GM23338 (cell line): ENCODE measurements around the gene LOXL1. TPM values are rescaled to one million over a fixed set of nuclear protein-coding genes. Genes with fewer than 3 reads are reported as not detected.

Experiments
- ATAC-seq: fragments of 200-7000 bp; cut with Tn5 transposase; 3 replicates; pipeline ENCODE4 v1.9.1; 2020
- DNase-seq: peaks from one replicate; pipeline ENCODE4 v3.0.0-alpha.2; 2015; ENCODE audit warnings: low spot score
- H2AFZ ChIP-seq: fragments of 200-600 bp; sonication (generic); 2 replicates; pipeline ENCODE4 v1.8.0; 2016; ENCODE audit warnings: antibody characterized with exemption, mild to moderate bottlenecking, moderate library complexity
- H3F3A ChIP-seq: fragments of 200-600 bp; sonication (generic); replicated peaks from 2 replicates; pipeline ENCODE4 v1.8.0; 2017; ENCODE audit warnings: antibody characterized with exemption, mixed run types, low read depth
- H3K27ac ChIP-seq: fragments of 200-600 bp; sonication (generic); 2 replicates; pipeline ENCODE4 v1.6.1; 2016; ENCODE audit warnings: low read depth
- H3K27me3 ChIP-seq: fragments of 200-600 bp; sonication (generic); 2 replicates; pipeline ENCODE4 v1.8.0; 2016; ENCODE audit warnings: mild to moderate bottlenecking, mixed run types, moderate library complexity; ENCODE audit not compliant: insufficient read depth
- H3K36me3 ChIP-seq: fragments of 200-600 bp; sonication (generic); 2 replicates; pipeline ENCODE4 v1.8.0; 2016; ENCODE audit warnings: mild to moderate bottlenecking; ENCODE audit not compliant: insufficient read depth
- H3K4me1 ChIP-seq: fragments of 200-600 bp; sonication (generic); 2 replicates; pipeline ENCODE4 v1.8.0; 2016; ENCODE audit warnings: mild to moderate bottlenecking, moderate library complexity; ENCODE audit not compliant: insufficient read depth
- H3K4me2 ChIP-seq: fragments of 200-600 bp; sonication (generic); 2 replicates; pipeline ENCODE4 v1.7.1; 2017; ENCODE audit warnings: mixed run types
- H3K4me3 ChIP-seq: fragments of 200-600 bp; sonication (generic); 2 replicates; pipeline ENCODE4 v1.6.1; 2016; ENCODE audit warnings: mixed run types
- H3K79me2 ChIP-seq: fragments of 200-600 bp; sonication (generic); replicated peaks from 2 replicates; pipeline ENCODE4 v1.8.0; 2017; ENCODE audit warnings: mild to moderate bottlenecking; ENCODE audit not compliant: insufficient read depth
- H3K9me2 ChIP-seq: fragments of 200-600 bp; sonication (generic); 2 replicates; pipeline ENCODE4 v1.8.0; 2017; ENCODE audit not compliant: insufficient read depth
- H4K20me1 ChIP-seq: fragments of 200-600 bp; sonication (generic); replicated peaks from 2 replicates; pipeline ENCODE4 v1.8.0; 2017; ENCODE audit warnings: mild to moderate bottlenecking; ENCODE audit not compliant: insufficient read depth
- H3K27ac Mint-ChIP-seq: 2 replicates; pipeline ENCODE4 v1.8.0; 2020; ENCODE audit warnings: inconsistent platforms, mild to moderate bottlenecking, moderate library complexity, mixed read lengths
- H3K27me3 Mint-ChIP-seq: 3 replicates; pipeline ENCODE4 v1.8.0; 2022; ENCODE audit warnings: low read depth, mild to moderate bottlenecking, moderate library complexity, mixed read lengths, inconsistent platforms; ENCODE audit not compliant: insufficient read depth, poor library complexity
- H3K36me3 Mint-ChIP-seq: 3 replicates; pipeline ENCODE4 v1.8.0; 2021; ENCODE audit warnings: low read depth, mild to moderate bottlenecking, inconsistent platforms, moderate library complexity, mixed read lengths
- H3K4me1 Mint-ChIP-seq: 3 replicates; pipeline ENCODE4 v1.8.0; 2020; ENCODE audit warnings: mild to moderate bottlenecking, inconsistent platforms, mixed read lengths
- H3K4me3 Mint-ChIP-seq: 3 replicates; pipeline ENCODE4 v1.8.0; 2021; ENCODE audit warnings: moderate library complexity, mild to moderate bottlenecking, inconsistent platforms, mixed read lengths
- H3K9me3 Mint-ChIP-seq: 3 replicates; pipeline ENCODE4 v1.8.0; 2020; ENCODE audit warnings: moderate library complexity, mild to moderate bottlenecking, inconsistent platforms, mixed read lengths
- CREB1 ChIP-seq: fragments of 250-450 bp; sonication (Bioruptor Pico); IDR thresholded peaks from 2 replicates; pipeline ENCODE4 v1.5.0; 2020; ENCODE audit warnings: low read depth, mild to moderate bottlenecking, moderate library complexity
- ETS1 ChIP-seq: IDR thresholded peaks from 2 replicates; pipeline ENCODE4 v1.6.1; 2016; ENCODE audit warnings: antibody characterized with exemption
- JUNB ChIP-seq: IDR thresholded peaks from one replicate; pipeline ENCODE4 v1.6.1; 2016; ENCODE audit warnings: antibody characterized with exemption; ENCODE audit not compliant: unreplicated experiment
- NANOG ChIP-seq: IDR thresholded peaks from 2 replicates; pipeline ENCODE4 v1.6.1; 2016; ENCODE audit warnings: antibody characterized with exemption, borderline replicate concordance
- STAT1 ChIP-seq: IDR thresholded peaks from one replicate; pipeline ENCODE4 v1.6.1; 2016; ENCODE audit warnings: antibody characterized with exemption; ENCODE audit not compliant: unreplicated experiment
- ZNF114 ChIP-seq: fragments of 250-450 bp; sonication (Bioruptor Pico); IDR thresholded peaks from 2 replicates; pipeline ENCODE4 v1.5.0; 2020; ENCODE audit warnings: mild to moderate bottlenecking, moderate library complexity
- ZNF331 ChIP-seq: fragments of 250-450 bp; sonication (Bioruptor Pico); IDR thresholded peaks from 2 replicates; pipeline ENCODE4 v1.5.0; 2020; ENCODE audit warnings: low read depth, mild to moderate bottlenecking, moderate library complexity
- polyA plus RNA-seq: library from polyadenylated mRNA; unstranded; fragments of >200 nt; fragmentation: Nextera tagmentation; extraction: Ambion mirVana; gene quantifications from 2 replicates; pipeline ENCODE4 v1.2.1, GENCODE V29; 2016
- total RNA-seq: library from RNA; depleted of rRNA; stranded (reverse); fragments of >200 nt; shearing (Covaris generic); gene quantifications from 2 replicates; pipeline ENCODE4 v1.2.3, GENCODE V29; 2014
- TF ChIP-seq, protein P1 (sequence below): fragments of 250-450 bp; sonication (Bioruptor Pico); IDR thresholded peaks from 2 replicates; pipeline ENCODE4 v1.5.0; 2020; ENCODE audit warnings: mild to moderate bottlenecking, moderate library complexity
- TF ChIP-seq, protein P2 (sequence below), 2 experiments: fragments of 200-600 bp in 1 of 2; sonication (generic) in 1 of 2; conservative IDR thresholded peaks; 2 replicates each; pipeline versions ENCODE4 v1.5.1 to v1.6.1; 2016 to 2017; ENCODE audit warnings: antibody characterized with exemption in 2 of 2, low read depth in 2 of 2, mild to moderate bottlenecking in 2 of 2, moderate library complexity in 1 of 2
- TF ChIP-seq, protein P3 (sequence below): IDR thresholded peaks from one replicate; pipeline ENCODE4 v1.6.1; 2018; ENCODE audit warnings: antibody characterized with exemption; ENCODE audit not compliant: unreplicated experiment

LOXL1 gene
- total and polyA plus RNA-seq, 2 experiments from 2014 or later = 6.9 to 10.8 TPM

GRCh38 chr15:73928241-73928579, 1.9 kb downstream of the LOXL1 start (continued):
- TF ChIP-seq, protein P1, sequence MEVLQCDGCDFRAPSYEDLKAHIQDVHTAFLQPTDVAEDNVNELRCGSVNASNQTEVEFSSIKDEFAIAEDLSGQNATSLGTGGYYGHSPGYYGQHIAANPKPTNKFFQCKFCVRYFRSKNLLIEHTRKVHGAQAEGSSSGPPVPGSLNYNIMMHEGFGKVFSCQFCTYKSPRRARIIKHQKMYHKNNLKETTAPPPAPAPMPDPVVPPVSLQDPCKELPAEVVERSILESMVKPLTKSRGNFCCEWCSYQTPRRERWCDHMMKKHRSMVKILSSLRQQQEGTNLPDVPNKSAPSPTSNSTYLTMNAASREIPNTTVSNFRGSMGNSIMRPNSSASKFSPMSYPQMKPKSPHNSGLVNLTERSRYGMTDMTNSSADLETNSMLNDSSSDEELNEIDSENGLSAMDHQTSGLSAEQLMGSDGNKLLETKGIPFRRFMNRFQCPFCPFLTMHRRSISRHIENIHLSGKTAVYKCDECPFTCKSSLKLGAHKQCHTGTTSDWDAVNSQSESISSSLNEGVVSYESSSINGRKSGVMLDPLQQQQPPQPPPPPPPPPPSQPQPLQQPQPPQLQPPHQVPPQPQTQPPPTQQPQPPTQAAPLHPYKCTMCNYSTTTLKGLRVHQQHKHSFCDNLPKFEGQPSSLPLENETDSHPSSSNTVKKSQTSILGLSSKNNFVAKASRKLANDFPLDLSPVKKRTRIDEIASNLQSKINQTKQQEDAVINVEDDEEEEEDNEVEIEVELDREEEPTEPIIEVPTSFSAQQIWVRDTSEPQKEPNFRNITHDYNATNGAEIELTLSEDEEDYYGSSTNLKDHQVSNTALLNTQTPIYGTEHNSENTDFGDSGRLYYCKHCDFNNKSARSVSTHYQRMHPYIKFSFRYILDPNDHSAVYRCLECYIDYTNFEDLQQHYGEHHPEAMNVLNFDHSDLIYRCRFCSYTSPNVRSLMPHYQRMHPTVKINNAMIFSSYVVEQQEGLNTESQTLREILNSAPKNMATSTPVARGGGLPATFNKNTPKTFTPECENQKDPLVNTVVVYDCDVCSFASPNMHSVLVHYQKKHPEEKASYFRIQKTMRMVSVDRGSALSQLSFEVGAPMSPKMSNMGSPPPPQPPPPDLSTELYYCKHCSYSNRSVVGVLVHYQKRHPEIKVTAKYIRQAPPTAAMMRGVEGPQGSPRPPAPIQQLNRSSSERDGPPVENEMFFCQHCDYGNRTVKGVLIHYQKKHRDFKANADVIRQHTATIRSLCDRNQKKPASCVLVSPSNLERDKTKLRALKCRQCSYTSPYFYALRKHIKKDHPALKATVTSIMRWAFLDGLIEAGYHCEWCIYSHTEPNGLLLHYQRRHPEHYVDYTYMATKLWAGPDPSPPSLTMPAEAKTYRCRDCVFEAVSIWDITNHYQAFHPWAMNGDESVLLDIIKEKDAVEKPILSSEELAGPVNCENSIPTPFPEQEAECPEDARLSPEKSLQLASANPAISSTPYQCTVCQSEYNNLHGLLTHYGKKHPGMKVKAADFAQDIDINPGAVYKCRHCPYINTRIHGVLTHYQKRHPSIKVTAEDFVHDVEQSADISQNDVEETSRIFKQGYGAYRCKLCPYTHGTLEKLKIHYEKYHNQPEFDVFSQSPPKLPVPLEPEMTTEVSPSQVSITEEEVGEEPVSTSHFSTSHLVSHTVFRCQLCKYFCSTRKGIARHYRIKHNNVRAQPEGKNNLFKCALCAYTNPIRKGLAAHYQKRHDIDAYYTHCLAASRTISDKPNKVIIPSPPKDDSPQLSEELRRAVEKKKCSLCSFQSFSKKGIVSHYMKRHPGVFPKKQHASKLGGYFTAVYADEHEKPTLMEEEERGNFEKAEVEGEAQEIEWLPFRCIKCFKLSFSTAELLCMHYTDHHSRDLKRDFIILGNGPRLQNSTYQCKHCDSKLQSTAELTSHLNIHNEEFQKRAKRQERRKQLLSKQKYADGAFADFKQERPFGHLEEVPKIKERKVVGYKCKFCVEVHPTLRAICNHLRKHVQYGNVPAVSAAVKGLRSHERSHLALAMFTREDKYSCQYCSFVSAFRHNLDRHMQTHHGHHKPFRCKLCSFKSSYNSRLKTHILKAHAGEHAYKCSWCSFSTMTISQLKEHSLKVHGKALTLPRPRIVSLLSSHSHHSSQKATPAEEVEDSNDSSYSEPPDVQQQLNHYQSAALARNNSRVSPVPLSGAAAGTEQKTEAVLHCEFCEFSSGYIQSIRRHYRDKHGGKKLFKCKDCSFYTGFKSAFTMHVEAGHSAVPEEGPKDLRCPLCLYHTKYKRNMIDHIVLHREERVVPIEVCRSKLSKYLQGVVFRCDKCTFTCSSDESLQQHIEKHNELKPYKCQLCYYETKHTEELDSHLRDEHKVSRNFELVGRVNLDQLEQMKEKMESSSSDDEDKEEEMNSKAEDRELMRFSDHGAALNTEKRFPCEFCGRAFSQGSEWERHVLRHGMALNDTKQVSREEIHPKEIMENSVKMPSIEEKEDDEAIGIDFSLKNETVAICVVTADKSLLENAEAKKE = no peak
- TF ChIP-seq JUNB (no peak), ZNF114 (CRISPR knock-in tag) (no peak), ETS1 (no peak), NANOG (no peak)

DNA sequence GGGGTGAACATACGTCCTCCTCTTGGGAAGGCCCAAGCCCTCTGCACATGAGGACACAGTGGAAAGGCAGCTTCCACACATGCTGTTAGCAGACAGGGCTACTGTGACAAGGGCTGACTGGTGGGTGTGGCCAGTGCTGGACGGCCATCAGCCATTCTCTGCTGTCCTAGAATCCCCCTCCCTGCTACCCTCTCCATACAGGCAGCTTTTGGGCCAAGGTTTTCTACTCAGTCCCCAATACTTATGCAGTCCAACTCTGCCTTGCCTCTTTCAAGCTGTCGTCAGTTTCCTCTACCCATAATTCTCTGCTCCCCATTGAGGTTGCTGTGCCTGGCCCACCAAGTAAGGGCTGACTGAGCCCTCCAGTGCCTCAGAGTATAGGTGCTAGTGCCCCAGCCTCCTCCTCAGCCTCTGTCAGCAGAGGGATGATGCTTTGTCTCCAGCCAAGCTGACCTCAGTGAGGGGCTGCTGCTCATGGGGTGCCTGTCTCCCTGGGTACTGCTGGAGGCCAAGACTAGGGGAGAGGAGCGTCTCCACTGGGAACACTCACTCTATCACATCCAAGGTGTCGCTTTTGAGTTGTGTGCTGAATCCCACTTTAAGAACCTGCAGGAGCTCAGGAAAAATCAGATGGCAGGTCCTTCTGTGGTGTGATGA, 2.8 kb downstream of the LOXL1 start:
- DNase-seq (no peak), ATAC-seq (no peak)
- Histone ChIP-seq H3K79me2 (no peaks in the 10 kb centered on the region), H3K4me1 (peaks cover 23% of the 10 kb centered on the region), H3K9me2 (no peaks in the 10 kb centered on the region), H3K36me3 (no peaks in the 10 kb centered on the region), H3F3A (no peaks in the 10 kb centered on the region), H3K4me2 (no peak overlapping the region), H4K20me1 (no peaks in the 10 kb centered on the region), H2AFZ (no peak overlapping the region), H3K4me3 (no peak overlapping the region), H3K27ac (no peak overlapping the region), H3K27me3 (peaks cover 15% of the 10 kb centered on the region; the same call in 1 of the 2 replicates)
- Mint-ChIP-seq H3K4me1 (peaks cover 31% of the 10 kb centered on the region), H3K36me3 (no peaks in the 10 kb centered on the region; the same call in 2 of the 3 replicates), H3K4me3 (peak overlapping the region; percentile 53; the same call in 2 of the 3 replicates), H3K27ac (no peak overlapping the region), H3K27me3 (peaks cover 25% of the 10 kb centered on the region), H3K9me3 (no peaks in the 10 kb centered on the region)
- TF ChIP-seq ETS1 (no peak), NANOG (no peak), STAT1 (no peak), CREB1 (no peak), JUNB (no peak), ZNF331 (CRISPR knock-in tag) (no peak)
- TF ChIP-seq, protein P2, sequence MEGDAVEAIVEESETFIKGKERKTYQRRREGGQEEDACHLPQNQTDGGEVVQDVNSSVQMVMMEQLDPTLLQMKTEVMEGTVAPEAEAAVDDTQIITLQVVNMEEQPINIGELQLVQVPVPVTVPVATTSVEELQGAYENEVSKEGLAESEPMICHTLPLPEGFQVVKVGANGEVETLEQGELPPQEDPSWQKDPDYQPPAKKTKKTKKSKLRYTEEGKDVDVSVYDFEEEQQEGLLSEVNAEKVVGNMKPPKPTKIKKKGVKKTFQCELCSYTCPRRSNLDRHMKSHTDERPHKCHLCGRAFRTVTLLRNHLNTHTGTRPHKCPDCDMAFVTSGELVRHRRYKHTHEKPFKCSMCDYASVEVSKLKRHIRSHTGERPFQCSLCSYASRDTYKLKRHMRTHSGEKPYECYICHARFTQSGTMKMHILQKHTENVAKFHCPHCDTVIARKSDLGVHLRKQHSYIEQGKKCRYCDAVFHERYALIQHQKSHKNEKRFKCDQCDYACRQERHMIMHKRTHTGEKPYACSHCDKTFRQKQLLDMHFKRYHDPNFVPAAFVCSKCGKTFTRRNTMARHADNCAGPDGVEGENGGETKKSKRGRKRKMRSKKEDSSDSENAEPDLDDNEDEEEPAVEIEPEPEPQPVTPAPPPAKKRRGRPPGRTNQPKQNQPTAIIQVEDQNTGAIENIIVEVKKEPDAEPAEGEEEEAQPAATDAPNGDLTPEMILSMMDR (conservative IDR thresholded peaks at IDR 0.05; ENCODE audit: low read depth in 2 of 2) = no peak
- TF ChIP-seq, protein P3, sequence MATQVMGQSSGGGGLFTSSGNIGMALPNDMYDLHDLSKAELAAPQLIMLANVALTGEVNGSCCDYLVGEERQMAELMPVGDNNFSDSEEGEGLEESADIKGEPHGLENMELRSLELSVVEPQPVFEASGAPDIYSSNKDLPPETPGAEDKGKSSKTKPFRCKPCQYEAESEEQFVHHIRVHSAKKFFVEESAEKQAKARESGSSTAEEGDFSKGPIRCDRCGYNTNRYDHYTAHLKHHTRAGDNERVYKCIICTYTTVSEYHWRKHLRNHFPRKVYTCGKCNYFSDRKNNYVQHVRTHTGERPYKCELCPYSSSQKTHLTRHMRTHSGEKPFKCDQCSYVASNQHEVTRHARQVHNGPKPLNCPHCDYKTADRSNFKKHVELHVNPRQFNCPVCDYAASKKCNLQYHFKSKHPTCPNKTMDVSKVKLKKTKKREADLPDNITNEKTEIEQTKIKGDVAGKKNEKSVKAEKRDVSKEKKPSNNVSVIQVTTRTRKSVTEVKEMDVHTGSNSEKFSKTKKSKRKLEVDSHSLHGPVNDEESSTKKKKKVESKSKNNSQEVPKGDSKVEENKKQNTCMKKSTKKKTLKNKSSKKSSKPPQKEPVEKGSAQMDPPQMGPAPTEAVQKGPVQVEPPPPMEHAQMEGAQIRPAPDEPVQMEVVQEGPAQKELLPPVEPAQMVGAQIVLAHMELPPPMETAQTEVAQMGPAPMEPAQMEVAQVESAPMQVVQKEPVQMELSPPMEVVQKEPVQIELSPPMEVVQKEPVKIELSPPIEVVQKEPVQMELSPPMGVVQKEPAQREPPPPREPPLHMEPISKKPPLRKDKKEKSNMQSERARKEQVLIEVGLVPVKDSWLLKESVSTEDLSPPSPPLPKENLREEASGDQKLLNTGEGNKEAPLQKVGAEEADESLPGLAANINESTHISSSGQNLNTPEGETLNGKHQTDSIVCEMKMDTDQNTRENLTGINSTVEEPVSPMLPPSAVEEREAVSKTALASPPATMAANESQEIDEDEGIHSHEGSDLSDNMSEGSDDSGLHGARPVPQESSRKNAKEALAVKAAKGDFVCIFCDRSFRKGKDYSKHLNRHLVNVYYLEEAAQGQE = no peak
